NCI-H2081 (cell line): ENCODE results near the gene PTPRD.
A peak's percentile ranks its signal among the peaks of the same experiment; 100 is the strongest.

Experiments used
- DNase-seq, 2 experiments: peaks; one replicate each; lab custom pipeline; 2025; lab: John Stamatoyannopoulos, UW

Gene PTPRD

GRCh38 chr9:8904771-8905515 lies 1707.9 kb downstream of the PTPRD start:
- DNase-seq, result no peak

DNA sequence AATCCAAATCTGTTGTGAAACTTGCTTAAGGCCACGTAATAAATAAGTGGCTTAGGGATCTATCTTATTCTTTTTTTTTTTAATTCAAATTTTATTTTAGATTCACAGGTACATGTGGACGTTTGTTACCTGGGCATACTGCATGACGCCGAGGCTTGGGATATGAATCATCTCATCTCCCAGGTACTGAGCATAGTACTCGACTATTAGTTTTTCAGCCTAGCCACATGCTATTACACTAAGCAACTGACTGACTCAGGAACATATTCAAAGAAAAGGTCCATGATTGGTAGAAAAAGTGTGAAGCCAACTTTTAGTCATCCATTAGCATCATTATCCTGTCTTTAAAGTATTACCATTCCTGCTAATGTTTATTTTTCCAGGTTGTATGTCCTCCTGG lies 1709.7 kb downstream of the PTPRD start:
- DNase-seq, result no peak

DNA sequence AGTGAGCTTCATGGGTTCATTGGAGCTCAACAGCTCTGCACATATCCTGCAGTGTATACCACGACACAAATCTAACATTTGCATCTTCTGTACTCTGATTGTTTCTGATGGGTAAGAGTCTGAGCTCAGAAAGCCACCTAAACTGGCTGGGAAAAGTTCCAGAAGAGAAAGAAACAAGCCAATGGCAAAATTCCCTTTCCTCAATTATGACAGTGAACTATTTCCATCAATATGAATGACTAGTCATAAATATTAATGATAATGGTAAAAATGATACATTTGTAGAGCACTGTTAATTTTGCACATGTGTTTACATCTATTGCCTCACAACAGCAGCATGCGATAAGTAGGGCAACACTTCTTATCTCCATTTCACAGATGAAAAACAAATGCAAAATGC lies 1711.7 kb downstream of the PTPRD start:
- DNase-seq, result no peak

DNA sequence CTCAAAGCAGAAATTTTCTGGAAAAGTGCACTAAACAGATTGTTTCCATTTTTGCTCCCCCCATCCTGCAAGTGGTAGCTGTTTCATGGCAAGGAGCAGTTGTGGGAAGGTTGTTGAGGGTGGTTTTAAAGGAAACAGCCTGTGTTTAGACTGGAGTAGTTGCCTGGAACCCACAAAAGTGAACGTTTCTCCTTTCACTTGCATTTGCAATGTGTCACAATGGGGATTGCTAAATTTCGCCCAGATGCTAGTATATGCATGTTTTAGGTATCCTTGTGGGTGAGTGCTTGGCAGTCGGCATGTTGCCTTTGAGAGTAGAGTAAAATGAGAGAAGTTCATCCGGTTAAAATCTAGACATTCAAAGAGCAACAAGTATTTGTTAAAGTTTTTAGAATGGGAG lies 1713.3 kb downstream of the PTPRD start:
- no peak for DNase-seq

- DNase-seq, result peak; percentile 52 to 62
These were observed 1717.0 kb downstream of the PTPRD start for GRCh38 chr9:8895861-8896224.

- DNase-seq, result no peak
These were observed 1717.5 kb downstream of the PTPRD start for GRCh38 chr9:8895106-8895860.

- DNase-seq, result no peak
These were observed 1722.1 kb downstream of the PTPRD start for GRCh38 chr9:8890695-8891094.

- DNase-seq, result no peak
These were observed 1723.7 kb downstream of the PTPRD start for GRCh38 chr9:8889100-8889499.

- DNase-seq, result no peak
These were observed 1724.2 kb downstream of the PTPRD start for GRCh38 chr9:8888591-8888990.

DNA sequence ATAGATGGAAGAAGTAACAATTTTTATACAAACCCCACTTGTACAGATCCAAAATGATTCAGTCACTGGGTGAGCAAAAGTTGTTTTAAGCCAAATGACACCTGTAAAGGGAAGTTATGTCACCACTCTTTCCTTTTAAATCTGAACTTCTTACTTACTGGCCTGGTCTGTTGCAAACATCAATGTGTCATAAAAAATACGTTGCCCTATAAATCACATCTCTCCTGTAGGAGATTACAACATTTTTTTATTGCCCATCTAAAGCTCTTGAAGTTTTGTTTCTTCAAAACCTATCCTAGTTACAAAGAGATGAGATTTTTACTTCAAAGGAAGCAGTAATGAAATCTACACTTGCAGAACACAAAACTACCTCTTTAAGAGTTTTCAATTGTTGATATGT lies 1725.4 kb downstream of the PTPRD start:
- DNase-seq, result no peak

GRCh38 chr9:8883321-8883720 lies 1729.5 kb downstream of the PTPRD start:
- no peak for DNase-seq

- peak; percentile 44 to 77 for DNase-seq
These were observed 1732.7 kb downstream of the PTPRD start for GRCh38 chr9:8880060-8880459.

DNA sequence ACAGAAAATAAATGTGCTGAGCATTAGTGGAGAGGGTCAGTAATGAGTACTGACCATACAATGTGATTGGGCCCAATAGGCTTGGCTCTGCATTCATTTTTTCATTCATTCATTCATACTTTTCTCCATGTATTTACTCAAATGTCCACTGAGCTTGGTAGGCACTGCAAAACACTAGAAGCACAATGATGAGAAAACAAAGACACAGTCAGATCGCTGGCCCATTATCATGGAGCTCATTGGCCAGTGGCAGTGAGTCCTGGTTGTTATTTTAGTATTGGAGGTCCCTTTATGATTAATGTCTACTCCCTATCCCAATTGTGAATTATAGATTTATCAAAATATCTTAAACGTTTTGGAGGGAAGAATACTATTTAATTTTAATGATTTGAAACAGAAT lies 1733.5 kb downstream of the PTPRD start:
- no peak for DNase-seq

- DNase-seq, result no peak
These were observed 1734.9 kb downstream of the PTPRD start for GRCh38 chr9:8877753-8878494.

DNA sequence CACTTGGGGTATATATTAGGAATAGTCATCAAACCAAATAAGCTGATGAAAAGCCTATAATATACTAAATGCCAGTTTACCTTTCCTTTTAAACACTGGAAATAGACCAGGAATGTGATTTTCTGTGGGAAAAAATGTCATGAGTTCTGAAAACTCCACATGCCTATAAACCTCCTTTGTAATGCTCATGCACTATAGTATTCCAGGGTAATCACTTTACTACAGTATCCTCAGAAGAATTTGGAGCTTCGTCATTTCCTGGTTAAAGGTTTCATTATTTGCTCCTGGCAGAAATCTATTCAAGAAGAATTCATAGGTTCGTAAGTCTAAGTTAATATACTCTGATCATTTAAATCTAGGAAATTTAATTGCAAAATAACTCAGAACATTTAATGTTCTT lies 1736.5 kb downstream of the PTPRD start:
- DNase-seq, result no peak

- no peak for DNase-seq
These were observed 1738.3 kb downstream of the PTPRD start for GRCh38 chr9:8874482-8874881.

GRCh38 chr9:8872802-8873201 lies 1740.0 kb downstream of the PTPRD start:
- DNase-seq, result no peak

GRCh38 chr9:8871796-8872445 lies 1740.9 kb downstream of the PTPRD start:
- DNase-seq, result no peak

- DNase-seq, result no peak
These were observed 1741.4 kb downstream of the PTPRD start for GRCh38 chr9:8871396-8871795.

DNA sequence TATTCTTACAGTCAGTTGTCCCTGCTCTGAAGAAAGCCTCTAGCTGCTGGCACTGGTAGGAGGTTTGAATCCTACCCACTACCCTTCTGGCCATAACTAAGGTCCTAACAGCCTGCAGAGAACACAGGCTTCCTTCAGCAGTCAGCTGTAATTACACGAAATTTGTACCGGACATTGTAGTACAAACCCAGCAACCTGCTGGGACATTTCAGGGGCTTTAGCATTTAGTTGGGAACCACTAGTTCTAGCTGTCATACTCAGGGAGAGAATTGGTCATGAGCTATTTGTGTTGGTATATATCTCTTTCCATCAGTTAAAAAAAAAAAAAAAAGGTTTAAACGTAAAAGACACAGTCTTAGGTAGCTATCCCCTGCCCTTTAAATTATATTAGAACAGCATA lies 1743.0 kb downstream of the PTPRD start:
- DNase-seq, result no peak

GRCh38 chr9:8868632-8869031 lies 1744.2 kb downstream of the PTPRD start:
- no peak for DNase-seq

DNA sequence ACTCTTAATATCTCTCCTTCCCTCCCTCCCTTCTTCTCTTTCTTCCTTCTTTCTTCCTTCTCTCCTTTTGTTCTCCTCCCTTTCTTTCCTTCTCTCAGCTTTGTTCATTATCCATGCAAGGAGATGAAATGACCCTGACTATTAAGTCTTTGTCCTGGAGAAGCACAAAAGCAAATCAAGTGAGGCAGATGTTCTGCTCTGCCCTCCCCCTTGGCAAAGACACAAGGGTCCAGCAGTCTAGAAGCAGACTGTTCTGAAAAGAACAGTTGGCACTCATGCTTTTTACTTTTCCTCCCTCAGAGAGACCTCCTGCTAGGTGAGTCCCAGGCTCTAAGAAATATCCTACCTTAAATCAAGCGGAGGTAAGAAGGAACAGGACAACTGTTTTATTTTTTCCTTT lies 1745.7 kb downstream of the PTPRD start:
- no peak for DNase-seq

- DNase-seq, result no peak
These were observed 1748.3 kb downstream of the PTPRD start for GRCh38 chr9:8864545-8864896.
